Measurements from ENCODE around the gene FKBP5. TPM values are rescaled to one million over a fixed set of nuclear protein-coding genes. Genes with fewer than 3 reads are reported as not detected.
"Not testable (repeated sequence)": the region's sequence is repeated elsewhere in the genome, so short reads cannot be mapped to it uniquely, and the experiment has no call there.

The FKBP5 gene
- total RNA-seq, 1 donor = 5.1 TPM

DNA sequence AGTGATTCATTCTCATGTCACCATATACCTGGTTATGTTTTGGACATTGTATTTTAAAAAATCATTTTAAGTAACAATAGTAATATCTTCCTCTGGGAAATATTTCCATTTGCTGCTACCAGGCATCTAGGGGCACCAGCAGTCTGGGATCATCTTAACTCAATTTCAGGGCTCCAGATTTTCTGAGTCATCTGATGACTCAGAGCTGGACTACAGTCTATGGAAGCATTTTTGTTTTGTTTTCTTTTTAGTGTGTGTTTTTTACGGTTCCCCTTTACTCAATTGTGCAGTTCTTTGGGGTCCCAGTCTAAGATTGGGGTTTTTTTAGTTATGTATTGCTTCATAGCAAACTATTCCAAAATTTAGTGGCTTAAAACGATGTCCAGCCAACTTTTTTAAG is 5.7 kb upstream of the FKBP5 start:
- DNase-seq (ENCODE audit: insufficient read length, low spot score, missing footprints) = peak; percentile 37
- no peak overlapping the region for H3K4me3 ChIP-seq (ENCODE audit: insufficient read depth, low read length)
- no peaks in the 10 kb centered on the region for H4K20me1 ChIP-seq (ENCODE audit: insufficient read depth, low read length)
- TF ChIP-seq, protein P1, sequence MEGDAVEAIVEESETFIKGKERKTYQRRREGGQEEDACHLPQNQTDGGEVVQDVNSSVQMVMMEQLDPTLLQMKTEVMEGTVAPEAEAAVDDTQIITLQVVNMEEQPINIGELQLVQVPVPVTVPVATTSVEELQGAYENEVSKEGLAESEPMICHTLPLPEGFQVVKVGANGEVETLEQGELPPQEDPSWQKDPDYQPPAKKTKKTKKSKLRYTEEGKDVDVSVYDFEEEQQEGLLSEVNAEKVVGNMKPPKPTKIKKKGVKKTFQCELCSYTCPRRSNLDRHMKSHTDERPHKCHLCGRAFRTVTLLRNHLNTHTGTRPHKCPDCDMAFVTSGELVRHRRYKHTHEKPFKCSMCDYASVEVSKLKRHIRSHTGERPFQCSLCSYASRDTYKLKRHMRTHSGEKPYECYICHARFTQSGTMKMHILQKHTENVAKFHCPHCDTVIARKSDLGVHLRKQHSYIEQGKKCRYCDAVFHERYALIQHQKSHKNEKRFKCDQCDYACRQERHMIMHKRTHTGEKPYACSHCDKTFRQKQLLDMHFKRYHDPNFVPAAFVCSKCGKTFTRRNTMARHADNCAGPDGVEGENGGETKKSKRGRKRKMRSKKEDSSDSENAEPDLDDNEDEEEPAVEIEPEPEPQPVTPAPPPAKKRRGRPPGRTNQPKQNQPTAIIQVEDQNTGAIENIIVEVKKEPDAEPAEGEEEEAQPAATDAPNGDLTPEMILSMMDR (IDR thresholded peaks at IDR 0.05; ENCODE audit: extremely low read depth, low read depth, low read length) = no peak
- no peak overlapping the region for H3K4me2 ChIP-seq (ENCODE audit: insufficient read depth, low read length)
- H3K4me1 ChIP-seq (ENCODE audit: insufficient read depth, low read length) = no peaks in the 10 kb centered on the region
- H3K36me3 ChIP-seq (ENCODE audit: insufficient read depth, low read length) = no peaks in the 10 kb centered on the region
- H3K27me3 ChIP-seq (ENCODE audit: insufficient read depth, low read length) = no peaks in the 10 kb centered on the region
- H3K79me2 ChIP-seq (ENCODE audit: insufficient read depth, low read length) = no peaks in the 10 kb centered on the region
- no peak overlapping the region for H2AFZ ChIP-seq (ENCODE audit: low read length)
- H3K27ac ChIP-seq (ENCODE audit: low read depth, low read length) = no peak overlapping the region
- peaks cover 5% of the 10 kb centered on the region for H3K9me3 ChIP-seq (ENCODE audit: low read depth, low read length)

- peaks cover 5% of the 10 kb centered on the region for H3K4me1 ChIP-seq (ENCODE audit: insufficient read depth, low read length)
- H3K4me3 ChIP-seq (ENCODE audit: insufficient read depth, low read length) = no peak overlapping the region
- peak; percentile 79 for DNase-seq (ENCODE audit: insufficient read length, low spot score, missing footprints)
- H3K27me3 ChIP-seq (ENCODE audit: insufficient read depth, low read length) = no peaks in the 10 kb centered on the region
- peaks cover 5% of the 10 kb centered on the region for H3K9me3 ChIP-seq (ENCODE audit: low read depth, low read length)
- no peak overlapping the region for H3K4me2 ChIP-seq (ENCODE audit: insufficient read depth, low read length)
- H2AFZ ChIP-seq (ENCODE audit: low read length) = peak overlapping the region; percentile 88
- H3K79me2 ChIP-seq (ENCODE audit: insufficient read depth, low read length) = peaks cover 15% of the 10 kb centered on the region
- H4K20me1 ChIP-seq (ENCODE audit: insufficient read depth, low read length) = no peaks in the 10 kb centered on the region
- TF ChIP-seq, protein P1 (IDR thresholded peaks at IDR 0.05; ENCODE audit: extremely low read depth, low read depth, low read length) = no peak
- no peak overlapping the region for H3K27ac ChIP-seq (ENCODE audit: low read depth, low read length)
- no peaks in the 10 kb centered on the region for H3K36me3 ChIP-seq (ENCODE audit: insufficient read depth, low read length)
These were observed 2.5 kb upstream of the FKBP5 start for GRCh38 chr6:35691027-35691824.

DNA sequence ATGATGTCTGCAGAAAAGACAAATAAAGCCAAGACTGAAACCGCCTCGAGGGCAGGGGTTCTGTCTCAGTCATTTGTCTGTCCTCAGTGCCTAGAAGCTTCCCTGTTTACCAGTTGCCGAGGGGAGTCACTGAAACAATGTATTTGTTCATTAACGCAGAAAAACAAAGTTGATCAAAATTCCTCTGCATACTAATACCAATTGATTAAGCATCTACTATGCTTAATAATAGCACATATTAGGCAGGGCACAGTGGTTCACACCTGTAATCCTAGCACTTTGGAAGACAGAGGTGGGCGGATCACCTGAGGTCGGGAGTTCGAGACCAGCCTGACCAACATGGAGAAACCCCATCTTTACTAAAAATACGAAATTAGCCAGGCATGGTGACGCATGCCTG is 1.8 kb upstream of the FKBP5 start:
- peaks cover 5% of the 10 kb centered on the region for H3K9me3 ChIP-seq (ENCODE audit: low read depth, low read length)
- H3K4me1 ChIP-seq (ENCODE audit: insufficient read depth, low read length) = peaks cover 5% of the 10 kb centered on the region
- H4K20me1 ChIP-seq (ENCODE audit: insufficient read depth, low read length) = no peaks in the 10 kb centered on the region
- TF ChIP-seq, protein P1 (IDR thresholded peaks at IDR 0.05; ENCODE audit: extremely low read depth, low read depth, low read length) = no peak
- no peak overlapping the region for H3K27ac ChIP-seq (ENCODE audit: low read depth, low read length)
- H3K4me3 ChIP-seq (ENCODE audit: insufficient read depth, low read length) = no peak overlapping the region
- no peaks in the 10 kb centered on the region for H3K27me3 ChIP-seq (ENCODE audit: insufficient read depth, low read length)
- no peak overlapping the region for H3K4me2 ChIP-seq (ENCODE audit: insufficient read depth, low read length)
- peaks cover 21% of the 10 kb centered on the region for H3K79me2 ChIP-seq (ENCODE audit: insufficient read depth, low read length)
- H2AFZ ChIP-seq (ENCODE audit: low read length) = no peak overlapping the region
- no peak for DNase-seq (ENCODE audit: insufficient read length, low spot score, missing footprints)
- no peaks in the 10 kb centered on the region for H3K36me3 ChIP-seq (ENCODE audit: insufficient read depth, low read length)

DNA sequence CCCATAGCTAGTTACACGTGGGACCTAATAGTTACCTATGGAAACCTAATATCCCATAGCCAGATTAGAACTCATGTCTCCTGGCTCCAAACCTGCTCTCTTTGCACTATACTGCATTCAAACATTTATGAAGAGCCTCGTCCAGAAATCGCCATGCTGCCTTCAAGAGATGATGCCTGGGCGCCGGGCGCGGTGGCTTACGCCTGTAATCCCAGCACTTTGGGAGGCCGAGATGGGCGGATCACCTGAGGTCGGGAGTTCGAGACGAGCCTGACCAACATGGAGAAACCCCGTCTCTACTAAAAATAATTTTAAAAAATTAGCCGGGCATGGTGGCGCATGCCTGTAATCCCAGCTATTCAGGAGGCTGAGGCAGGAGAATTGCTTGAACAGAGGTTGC is 1.3 kb upstream of the FKBP5 start:
- H3K36me3 ChIP-seq (ENCODE audit: insufficient read depth, low read length); H3K4me1 ChIP-seq (ENCODE audit: insufficient read depth, low read length); H3K4me2 ChIP-seq (ENCODE audit: insufficient read depth, low read length); H3K4me3 ChIP-seq (ENCODE audit: insufficient read depth, low read length); H3K27ac ChIP-seq (ENCODE audit: low read depth, low read length); H3K27me3 ChIP-seq (ENCODE audit: insufficient read depth, low read length); H2AFZ ChIP-seq (ENCODE audit: low read length); H3K9me3 ChIP-seq (ENCODE audit: low read depth, low read length); H4K20me1 ChIP-seq (ENCODE audit: insufficient read depth, low read length); DNase-seq (ENCODE audit: insufficient read length, low spot score, missing footprints): not testable (repeated sequence)
- H3K79me2 ChIP-seq (ENCODE audit: insufficient read depth, low read length) = peaks cover 23% of the 10 kb centered on the region

Data from osteoblast (primary cell).